H1 (cell line): Measurements from ENCODE around the gene ENTREP3. TPM values are rescaled to one million over a fixed set of nuclear protein-coding genes. Genes with fewer than 3 reads are reported as not detected.

ENCODE experiments used
- CTCF ChIA-PET: fragments of 300-600 bp; sonication (Branson Sonifier 250); formaldehyde crosslinking; loops from one replicate; lab custom pipeline; 2021; ENCODE audit not compliant: partially characterized antibody; lab: Charles Lee
- POLR2A ChIA-PET: fragments of 300-600 bp; sonication (Branson Sonifier 250); formaldehyde crosslinking; loops from one replicate; lab custom pipeline; 2021; ENCODE audit warnings: inconsistent platforms; ENCODE audit not compliant: partially characterized antibody; lab: Charles Lee
- DNase-seq, 2 experiments: peaks; one replicate each; pipeline versions ENCODE4 v3.0.0 to v3.0.0-alpha.2; 2010 to 2022; ENCODE audit warnings: low spot score in 2 of 2, low read depth in 1 of 2, mixed read lengths in 1 of 2
- FAIRE-seq: peaks from 2 replicates; lab custom pipeline; 2011; peaks lifted over from hg19 to GRCh38; lab: Jason Lieb, UNC
- H2AFZ ChIP-seq: 2 replicates; pipeline ENCODE4 v1.8.1; 2012; ENCODE audit warnings: low read length, inconsistent platforms
- H2AK5ac ChIP-seq: 2 replicates; pipeline ENCODE4 v1.6.1; 2013; ENCODE audit warnings: low read depth, low read length
- H2BK120ac ChIP-seq: replicated peaks from 2 replicates; pipeline ENCODE3; 2013; ENCODE audit warnings: low read depth, low read length, inconsistent platforms
- H2BK12ac ChIP-seq: 2 replicates; pipeline ENCODE4 v1.6.1; 2013; ENCODE audit warnings: low read depth, low read length
- H2BK15ac ChIP-seq: 2 replicates; pipeline ENCODE4 v1.6.1; 2013; ENCODE audit warnings: low read length
- H2BK20ac ChIP-seq: 2 replicates; pipeline ENCODE4 v1.6.1; 2013; ENCODE audit warnings: low read length
- H2BK5ac ChIP-seq: 2 replicates; pipeline ENCODE4 v1.6.1; 2013; ENCODE audit warnings: low read depth, low read length
- H3K14ac ChIP-seq: 2 replicates; pipeline ENCODE4 v1.6.1; 2013; ENCODE audit warnings: inconsistent platforms; ENCODE audit not compliant: insufficient read length
- H3K18ac ChIP-seq: 2 replicates; pipeline ENCODE4 v1.6.1; 2013; ENCODE audit warnings: low read length; ENCODE audit errors: extremely low read depth
- H3K23ac ChIP-seq: 2 replicates; pipeline ENCODE4 v1.6.1; 2013; ENCODE audit warnings: inconsistent platforms; ENCODE audit not compliant: insufficient read length
- H3K23me2 ChIP-seq: 2 replicates; pipeline ENCODE4 v1.6.1; 2013; ENCODE audit warnings: low read depth, low read length
- H3K27ac ChIP-seq: 2 replicates; pipeline ENCODE4 v1.6.1; 2011; ENCODE audit warnings: low read depth, low read length, inconsistent platforms
- H3K27me3 ChIP-seq, 4 experiments: replicated peaks in 1 of 4; 1 replicate in 1 of 4; 2 replicates in 3 of 4; pipeline versions ENCODE4 v1.6.1 to v1.8.1; 2011 to 2013; ENCODE audit warnings: low read length in 3 of 4, mild to moderate bottlenecking in 3 of 4, inconsistent platforms in 2 of 4, mixed read lengths in 2 of 4, moderate library complexity in 1 of 4; ENCODE audit not compliant: control insufficient read depth in 3 of 4, insufficient read depth in 3 of 4; ENCODE audit errors: extremely low read depth in 1 of 4
- H3K36me3 ChIP-seq, 4 experiments: 2 replicates each; pipeline versions ENCODE4 v1.6.1 to v1.8.1; 2011 to 2013; ENCODE audit warnings: mild to moderate bottlenecking in 4 of 4, low read length in 3 of 4, moderate library complexity in 2 of 4, control low read depth in 1 of 4, inconsistent platforms in 1 of 4; ENCODE audit not compliant: insufficient read depth in 4 of 4, control insufficient read depth in 2 of 4
- H3K4ac ChIP-seq: replicated peaks from 2 replicates; pipeline ENCODE3; 2013; ENCODE audit warnings: low read length, low read depth, mixed read lengths, inconsistent platforms; ENCODE audit not compliant: insufficient read length
- H3K4me1 ChIP-seq, 4 experiments: replicated peaks in 1 of 4; 1 replicate in 1 of 4; 2 replicates in 3 of 4; pipeline versions ENCODE4 v1.6.1 to v1.8.1; 2011 to 2013; ENCODE audit warnings: low read length in 3 of 4, inconsistent platforms in 2 of 4, mixed read lengths in 1 of 4; ENCODE audit not compliant: insufficient read depth in 4 of 4, control insufficient read depth in 3 of 4
- H3K4me2 ChIP-seq, 2 experiments: 2 replicates each; pipeline versions ENCODE4 v1.6.1 to v1.8.1; 2011 to 2013; ENCODE audit warnings: low read depth in 2 of 2, low read length in 2 of 2, control low read depth in 1 of 2, inconsistent platforms in 1 of 2, mild to moderate bottlenecking in 1 of 2; ENCODE audit not compliant: insufficient read depth in 1 of 2
- H3K4me3 ChIP-seq, 4 experiments: fragments of 200-600, 300-600 bp in 1 of 4; sonication (generic), shearing (Covaris generic), sonication (Bioruptor Twin) in 1 of 4; 2 replicates each; pipeline versions ENCODE4 v1.5.1 to v1.8.1; 2011 to 2016; ENCODE audit warnings: low read length in 4 of 4, low read depth in 3 of 4, control low read depth in 2 of 4, inconsistent platforms in 2 of 4, mild to moderate bottlenecking in 2 of 4, mixed read lengths in 1 of 4, moderate library complexity in 1 of 4; ENCODE audit not compliant: insufficient read depth in 2 of 4; ENCODE audit errors: extremely low read depth in 1 of 4
- H3K56ac ChIP-seq: replicated peaks from 2 replicates; pipeline ENCODE3; 2013; ENCODE audit warnings: low read depth, mild to moderate bottlenecking, mixed read lengths, low read length, inconsistent platforms; ENCODE audit not compliant: insufficient read length
- H3K79me1 ChIP-seq: 2 replicates; pipeline ENCODE4 v1.6.1; 2013; ENCODE audit warnings: low read depth, low read length, control low read depth
- H3K79me2 ChIP-seq, 2 experiments: 2 replicates each; pipeline versions ENCODE4 v1.6.1 to v1.8.1; 2012 to 2013; ENCODE audit warnings: low read length in 2 of 2, mild to moderate bottlenecking in 2 of 2, inconsistent platforms in 1 of 2; ENCODE audit not compliant: insufficient read depth in 2 of 2, control insufficient read depth in 1 of 2
- H3K9ac ChIP-seq, 4 experiments: replicated peaks in 1 of 4; 1 replicate in 1 of 4; 2 replicates in 3 of 4; pipeline versions ENCODE4 v1.6.1 to v1.8.1; 2011 to 2013; ENCODE audit warnings: low read depth in 3 of 4, low read length in 3 of 4, control low read depth in 2 of 4, mild to moderate bottlenecking in 2 of 4, moderate library complexity in 2 of 4, inconsistent platforms in 1 of 4; ENCODE audit errors: extremely low read depth in 1 of 4
- H3K9me3 ChIP-seq, 2 experiments: 2 replicates each; pipeline versions ENCODE4 v1.6.1 to v1.8.1; 2012 to 2013; ENCODE audit warnings: mild to moderate bottlenecking in 2 of 2, moderate library complexity in 2 of 2, control low read depth in 1 of 2, inconsistent platforms in 1 of 2, low read depth in 1 of 2, low read length in 1 of 2, mixed read lengths in 1 of 2; ENCODE audit not compliant: insufficient read depth in 2 of 2
- H4K20me1 ChIP-seq, 2 experiments: replicated peaks in 1 of 2; 2 replicates each; pipeline versions ENCODE3 to v1.8.1; 2011 to 2013; ENCODE audit warnings: inconsistent platforms in 2 of 2, low read length in 2 of 2, mild to moderate bottlenecking in 1 of 2; ENCODE audit not compliant: insufficient read depth in 2 of 2, control insufficient read depth in 1 of 2
- H4K5ac ChIP-seq: 2 replicates; pipeline ENCODE4 v1.6.1; 2013; ENCODE audit warnings: low read length, low read depth, mixed read lengths, inconsistent platforms; ENCODE audit not compliant: insufficient read length
- H4K8ac ChIP-seq: 2 replicates; pipeline ENCODE4 v1.8.0; 2013; ENCODE audit warnings: mild to moderate bottlenecking, moderate library complexity, low read length, inconsistent platforms; ENCODE audit not compliant: insufficient read depth; ENCODE audit errors: extremely low read depth
- H4K91ac ChIP-seq: replicated peaks from 2 replicates; pipeline ENCODE3; 2013; ENCODE audit warnings: low read length, mixed read lengths, inconsistent platforms; ENCODE audit not compliant: insufficient read length
- BCL11A ChIP-seq, 2 experiments: IDR thresholded peaks; one replicate each; pipeline ENCODE4 v1.6.1; 2011; ENCODE audit warnings: low read depth in 2 of 2, low read length in 2 of 2, mild to moderate bottlenecking in 2 of 2
- EZH2 ChIP-seq: fragments of 200-600 bp; sonication (generic); IDR thresholded peaks from 2 replicates; pipeline ENCODE4 v1.7.1; 2012; ENCODE audit warnings: low read depth, mild to moderate bottlenecking, moderate library complexity, low read length, inconsistent platforms; ENCODE audit not compliant: severe bottlenecking
- JUN ChIP-seq: IDR thresholded peaks from 2 replicates; pipeline ENCODE4 v1.6.1; 2011; ENCODE audit warnings: low read depth, mild to moderate bottlenecking, improper control_type of control experiment, low read length
- KDM4A ChIP-seq: IDR thresholded peaks from one replicate; pipeline ENCODE4 v1.7.1; 2012; ENCODE audit warnings: low read depth, mild to moderate bottlenecking, moderate library complexity, low read length, inconsistent platforms; ENCODE audit not compliant: severe bottlenecking
- MAFK ChIP-seq: IDR thresholded peaks from 2 replicates; pipeline ENCODE4 v1.6.1; 2012; ENCODE audit warnings: low read depth, mild to moderate bottlenecking, improper control_type of control experiment, low read length
- PHF8 ChIP-seq: fragments of 200-600 bp; sonication (generic); conservative IDR thresholded peaks from 2 replicates; pipeline ENCODE4 v1.7.1; 2012; ENCODE audit warnings: low read depth, mild to moderate bottlenecking, inconsistent platforms, low read length, moderate library complexity
- POU5F1 ChIP-seq: IDR thresholded peaks from 2 replicates; pipeline ENCODE4 v1.6.1; 2011; ENCODE audit warnings: low read depth, mild to moderate bottlenecking, low read length, moderate library complexity
- RNF2 ChIP-seq: fragments of 200-900, 300-1000 bp; sonication (generic); IDR thresholded peaks from 2 replicates; pipeline ENCODE4 v1.7.1; 2016; ENCODE audit warnings: borderline replicate concordance, low read depth, mild to moderate bottlenecking, antibody characterized with exemption, low read length; ENCODE audit not compliant: poor library complexity, severe bottlenecking; ENCODE audit errors: missing control alignments
- TCF12 ChIP-seq: IDR thresholded peaks from 2 replicates; pipeline ENCODE4 v1.6.1; 2011; ENCODE audit warnings: low read depth, mild to moderate bottlenecking, low read length
- TEAD4 ChIP-seq: IDR thresholded peaks from 2 replicates; pipeline ENCODE4 v1.6.1; 2012; ENCODE audit warnings: low read depth, low read length, inconsistent platforms, mixed read lengths
- WGBS, 2 experiments: shearing (Covaris generic) in 1 of 2; methylation state at CpG; one replicate each; pipeline versions ENCODE4 v1.1.6 to v1.1.7; 2013 to 2015; ENCODE audit warnings: low lambda C conversion rate in 2 of 2, mixed read lengths in 2 of 2, inconsistent platforms in 1 of 2, low coverage in 1 of 2, missing lambda C conversion rate in 1 of 2; ENCODE audit not compliant: insufficient replicate concordance in 2 of 2, insufficient coverage in 1 of 2, insufficient read length in 1 of 2; ENCODE audit errors: extremely low coverage in 1 of 2, missing lambda C conversion rate in 1 of 2; 5-methylcytosine and 5-hydroxymethylcytosine counted together
- polyA plus RNA-seq, 7 experiments: library from polyadenylated mRNA; depleted of rRNA in 3 of 7; stranded (reverse) in 5 of 7; unstranded in 2 of 7; fragments of >200 nt in 5 of 7; fragments of 200-250 nt in 2 of 7; gene quantifications; 1 replicate in 5 of 7; 2 replicates in 1 of 7; 4 replicates in 1 of 7; pipeline versions ENCODE4 v1.2.1 to v1.2.3, GENCODE V29; 2011 to 2013; ENCODE audit warnings: missing spikeins in 2 of 7, mixed read lengths in 2 of 7
- total RNA-seq: library from RNA; stranded (reverse); fragmentation: NEBNext Ultra II Directional; extraction: Animal tissue kit (Norgen Biotek cat#: 25700); gene quantifications from 2 replicates; pipeline ENCODE4 v1.2.1, GENCODE V29; 2021

Gene ENTREP3
- total and polyA plus RNA-seq, 2 of the 8 experiments (the other 6 are each of a cell fraction or from before 2014, with no cell fraction given): 22.8 to 52.2 TPM

DNA sequence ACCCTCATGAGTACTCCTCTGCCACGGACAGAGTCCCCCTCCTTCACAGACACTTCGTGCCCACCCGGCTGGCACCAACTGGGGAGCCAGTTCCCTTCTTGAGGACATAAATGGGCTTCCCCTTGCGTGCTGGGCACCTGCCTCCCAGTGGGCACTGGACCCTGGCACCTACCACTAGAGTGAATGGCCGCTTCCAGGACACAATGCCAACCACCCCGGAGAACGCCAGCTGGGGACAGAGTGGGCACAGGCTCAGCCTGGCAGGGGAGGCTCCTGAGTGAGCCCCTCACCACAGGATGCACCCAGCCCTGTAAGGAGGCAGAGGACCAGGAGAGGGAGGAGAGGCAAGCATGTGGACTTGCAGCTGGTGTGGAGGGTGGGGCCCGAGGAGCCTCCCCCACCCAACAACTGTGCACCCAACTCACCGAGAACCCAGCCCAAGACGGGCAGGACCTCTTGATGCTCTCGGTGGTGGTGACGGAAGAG lies 1.0 kb downstream of the ENTREP3 start:
- 0 out of 4 replicates have a peak, but pooled peaks cover 0 to 3% of the 10 kb centered on the region in 2 experiments for H3K79me2 ChIP-seq
- peaks cover 0 to 5% (median under 1%) of the 10 kb centered on the region in 4 experiments; a peak in 2 of 8 replicates for H3K36me3 ChIP-seq
- H4K20me1 ChIP-seq: peaks cover 0 to 6% of the 10 kb centered on the region in 2 experiments
- H3K79me1 ChIP-seq: no peaks in the 10 kb centered on the region
- H2BK20ac ChIP-seq: no peak overlapping the region
- no peak overlapping the region for H2BK5ac ChIP-seq
- no peak overlapping the region for H4K5ac ChIP-seq
- 0 out of 2 replicates have a peak overlapping the region, but pooled peaks have one; percentile 50 for H2BK12ac ChIP-seq
- 75% methylated on average over 12 of the region's 12 CpGs; no CpG with 5 or more reads in 1 of the 2 experiments for WGBS, 2 experiments
- H4K8ac ChIP-seq: peak overlapping the region; percentile 9; the same call in 1 of the 2 replicates
- DNase-seq (no peak), FAIRE-seq (no peak)
- H3K23me2 ChIP-seq: peaks cover 12% of the 10 kb centered on the region; the same call in 1 of the 2 replicates
- H3K56ac ChIP-seq: no peak overlapping the region
- H3K4ac ChIP-seq: peak overlapping the region; percentile 39
- no peaks in the 10 kb centered on the region for H3K9me3 ChIP-seq
- H3K9ac ChIP-seq: no peak overlapping the region
- H3K23ac ChIP-seq: no peak overlapping the region
- H3K18ac ChIP-seq: 0 out of 2 replicates have a peak overlapping the region, but pooled peaks have one; percentile 19
- no peak overlapping the region for H3K27ac ChIP-seq
- H2AK5ac ChIP-seq: peak overlapping the region; percentile 85; the same call in 1 of the 2 replicates
- ChIA-PET CTCF (interaction anchor here (15.2 kb wide), 1 partner anchor 68 kb away, joined by 227 read pairs; the partner anchor contains the start of gene RUSC1), POLR2A (interaction anchor here (2.7 kb wide), 1 partner anchor 60 kb away, joined by 7 read pairs; no protein-coding TSS in a partner anchor)
- H2AFZ ChIP-seq: no peak overlapping the region
- H3K14ac ChIP-seq: peak overlapping the region; percentile 21
- no peak overlapping the region for H2BK120ac ChIP-seq
- H2BK15ac ChIP-seq: peak overlapping the region; percentile 81; the same call in 1 of the 2 replicates
- H3K4me1 ChIP-seq: peaks cover 0 to 26% (median 16%) of the 10 kb centered on the region in 4 experiments; a peak in 6 of 7 replicates
- H3K4me3 ChIP-seq: peak overlapping the region; percentile 57 to 91 (median 76)
- peak overlapping the region; percentile 79 to 88 for H3K4me2 ChIP-seq
- H4K91ac ChIP-seq: no peak overlapping the region
- H3K27me3 ChIP-seq: no peaks in the 10 kb centered on the region
- TF ChIP-seq BCL11A (IDR thresholded peaks at IDR 0.05; ENCODE audit: low read depth in 2 of 2, low read length in 2 of 2) (no peak), POU5F1 (no peak), RNF2 (no peak), TCF12 (no peak), MAFK (no peak), PHF8 (no peak), KDM4A (no peak), TEAD4 (no peak), EZH2 (no peak), JUN (no peak)
- TF ChIP-seq, all 59 proteins: peak for 0
